Bronchial epithelial cell (primary cell): ENCODE data around the gene PGP. TPM values are rescaled to one million over a fixed set of nuclear protein-coding genes. Genes with fewer than 3 reads are reported as not detected.

Experiments
- DNase-seq: peaks from one replicate; pipeline ENCODE4 v3.0.0-alpha.2; 2010; ENCODE audit warnings: low read depth
- FAIRE-seq: peaks from 2 replicates; lab custom pipeline; 2011; peaks lifted over from hg19 to GRCh38; lab: Jason Lieb, UNC
- H3K27me3 ChIP-seq: 2 replicates; pipeline ENCODE4 v1.5.1; 2011; ENCODE audit warnings: low read length; ENCODE audit not compliant: control insufficient read depth, insufficient read depth
- H3K36me3 ChIP-seq: 2 replicates; pipeline ENCODE4 v1.5.1; 2011; ENCODE audit warnings: low read length; ENCODE audit not compliant: control insufficient read depth, insufficient read depth
- H3K4me3 ChIP-seq: 2 replicates; pipeline ENCODE4 v1.5.1; 2011; ENCODE audit warnings: mild to moderate bottlenecking, low read depth, low read length, control low read depth
- total RNA-seq: library from RNA; depleted of rRNA; stranded (reverse); fragments of >200 nt; gene quantifications from 2 replicates; pipeline ENCODE4 v1.2.1, GENCODE V29; 2014
- TF ChIP-seq, protein P1 (sequence below): IDR thresholded peaks from 2 replicates; pipeline ENCODE4 v1.5.1; 2011; ENCODE audit warnings: mild to moderate bottlenecking, moderate library complexity, low read length, control low read depth, inconsistent platforms; ENCODE audit not compliant: insufficient read depth, severe bottlenecking

PGP gene
- total RNA-seq, 1 donor from 2014 or later: 9.5 TPM

DNA sequence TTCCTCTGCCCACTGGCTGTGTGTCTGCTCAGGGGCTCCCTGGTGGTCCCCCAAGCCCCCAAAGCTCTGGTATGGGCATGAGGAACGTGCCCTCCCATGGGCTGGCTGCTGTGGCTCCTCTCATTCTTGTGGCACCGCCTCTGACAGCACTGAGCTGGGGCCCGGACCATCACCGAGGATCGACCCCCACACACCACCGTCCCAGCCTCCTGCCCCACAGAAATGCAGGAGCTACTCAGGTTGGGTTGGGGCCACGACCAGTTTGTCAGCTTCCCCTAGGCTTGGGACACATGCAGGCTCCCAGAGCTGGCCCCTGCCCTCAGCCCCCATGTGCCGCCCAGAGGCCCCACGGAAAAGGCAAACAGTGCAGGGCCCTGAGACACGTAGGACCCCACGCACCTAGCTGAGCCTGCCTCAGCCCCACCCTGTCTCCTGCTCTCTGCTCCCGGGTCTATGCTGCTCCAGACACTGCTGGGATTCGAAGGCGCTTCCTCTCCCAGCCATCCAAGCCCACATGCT is 15.0 kb downstream of the PGP start:
- FAIRE-seq: no peak
- TF ChIP-seq, protein P1, sequence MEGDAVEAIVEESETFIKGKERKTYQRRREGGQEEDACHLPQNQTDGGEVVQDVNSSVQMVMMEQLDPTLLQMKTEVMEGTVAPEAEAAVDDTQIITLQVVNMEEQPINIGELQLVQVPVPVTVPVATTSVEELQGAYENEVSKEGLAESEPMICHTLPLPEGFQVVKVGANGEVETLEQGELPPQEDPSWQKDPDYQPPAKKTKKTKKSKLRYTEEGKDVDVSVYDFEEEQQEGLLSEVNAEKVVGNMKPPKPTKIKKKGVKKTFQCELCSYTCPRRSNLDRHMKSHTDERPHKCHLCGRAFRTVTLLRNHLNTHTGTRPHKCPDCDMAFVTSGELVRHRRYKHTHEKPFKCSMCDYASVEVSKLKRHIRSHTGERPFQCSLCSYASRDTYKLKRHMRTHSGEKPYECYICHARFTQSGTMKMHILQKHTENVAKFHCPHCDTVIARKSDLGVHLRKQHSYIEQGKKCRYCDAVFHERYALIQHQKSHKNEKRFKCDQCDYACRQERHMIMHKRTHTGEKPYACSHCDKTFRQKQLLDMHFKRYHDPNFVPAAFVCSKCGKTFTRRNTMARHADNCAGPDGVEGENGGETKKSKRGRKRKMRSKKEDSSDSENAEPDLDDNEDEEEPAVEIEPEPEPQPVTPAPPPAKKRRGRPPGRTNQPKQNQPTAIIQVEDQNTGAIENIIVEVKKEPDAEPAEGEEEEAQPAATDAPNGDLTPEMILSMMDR: no peak

DNA sequence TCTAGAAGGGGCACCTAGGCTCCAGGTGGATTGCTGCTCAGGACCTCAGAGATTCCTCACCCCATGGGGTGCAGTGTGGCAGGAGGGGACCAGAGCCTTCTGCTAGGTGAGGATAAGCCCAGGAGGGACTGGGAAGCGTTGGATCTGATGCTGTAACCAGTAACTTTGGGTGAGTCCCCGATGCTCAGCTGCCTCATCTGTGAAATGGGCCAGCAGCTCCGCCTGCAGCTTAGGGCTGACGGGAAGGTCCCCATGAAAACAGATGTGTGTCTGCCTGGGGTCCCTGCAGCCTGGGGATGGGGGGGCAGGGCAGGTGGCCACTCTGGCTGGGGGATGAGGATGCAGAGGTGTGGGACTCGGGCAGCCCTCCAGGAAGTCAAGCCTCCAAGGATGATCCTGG is 15.5 kb downstream of the PGP start:
- DNase-seq (no peak), FAIRE-seq (no peak)
- TF ChIP-seq, protein P1: no peak

More for the DNA sequence above, 15.0 kb downstream of the PGP start:
- H3K27me3 ChIP-seq: peaks cover 4% of the 10 kb centered on the region
- no peaks in the 10 kb centered on the region for H3K36me3 ChIP-seq
- H3K4me3 ChIP-seq: no peak overlapping the region
- no peak for DNase-seq

DNA sequence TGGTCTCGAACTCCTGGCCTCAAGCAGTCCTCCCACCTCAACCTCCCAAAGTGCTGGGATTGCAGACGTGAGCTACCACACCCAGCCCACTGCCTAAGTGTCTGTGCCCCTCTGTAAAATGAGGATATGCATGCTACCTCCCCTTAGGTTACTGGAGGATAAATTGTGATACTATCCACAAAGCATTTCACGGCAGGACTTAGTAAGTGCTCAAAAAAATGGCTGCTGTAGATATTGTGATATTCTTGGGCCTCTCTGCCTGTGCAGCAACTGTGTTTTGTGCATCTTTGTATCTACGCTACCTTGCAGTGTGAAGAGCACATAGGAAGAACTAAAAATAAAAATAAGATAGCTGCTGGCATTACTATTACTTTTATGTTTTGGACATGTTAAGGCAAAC is 16.4 kb downstream of the PGP start:
- H3K27me3 ChIP-seq: peaks cover 4% of the 10 kb centered on the region
- no peaks in the 10 kb centered on the region for H3K36me3 ChIP-seq
- TF ChIP-seq, protein P1: no peak
- no peak for FAIRE-seq
- no peak overlapping the region for H3K4me3 ChIP-seq
- no peak for DNase-seq

More for the DNA sequence above, 15.5 kb downstream of the PGP start:
- no peak overlapping the region for H3K4me3 ChIP-seq
- no peaks in the 10 kb centered on the region for H3K36me3 ChIP-seq
- H3K27me3 ChIP-seq: peaks cover 4% of the 10 kb centered on the region

DNA sequence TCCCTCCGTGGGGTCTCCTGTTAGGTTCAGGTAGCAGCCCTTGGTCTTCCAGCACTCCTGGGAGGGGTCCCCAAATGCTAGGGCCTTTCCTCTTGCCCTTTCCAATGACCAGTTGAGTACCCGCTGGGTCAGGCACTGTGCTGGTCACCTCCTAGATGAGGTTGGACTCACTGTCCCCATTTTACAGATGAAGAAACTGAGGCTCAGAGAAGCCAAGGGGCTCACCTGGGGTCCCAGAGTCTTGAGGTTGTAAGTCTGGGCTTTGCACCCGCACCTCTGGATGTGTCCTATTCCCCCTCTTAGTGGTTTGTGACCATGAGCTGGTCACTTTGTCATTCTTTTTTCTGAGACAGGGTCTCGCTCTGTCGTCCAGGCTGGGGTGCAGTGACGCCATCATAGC is 16.9 kb downstream of the PGP start:
- DNase-seq: no peak
- Histone ChIP-seq H3K4me3 (no peak overlapping the region), H3K36me3 (no peaks in the 10 kb centered on the region), H3K27me3 (peaks cover 4% of the 10 kb centered on the region)
- no peak for FAIRE-seq
- TF ChIP-seq, protein P1: no peak

DNA sequence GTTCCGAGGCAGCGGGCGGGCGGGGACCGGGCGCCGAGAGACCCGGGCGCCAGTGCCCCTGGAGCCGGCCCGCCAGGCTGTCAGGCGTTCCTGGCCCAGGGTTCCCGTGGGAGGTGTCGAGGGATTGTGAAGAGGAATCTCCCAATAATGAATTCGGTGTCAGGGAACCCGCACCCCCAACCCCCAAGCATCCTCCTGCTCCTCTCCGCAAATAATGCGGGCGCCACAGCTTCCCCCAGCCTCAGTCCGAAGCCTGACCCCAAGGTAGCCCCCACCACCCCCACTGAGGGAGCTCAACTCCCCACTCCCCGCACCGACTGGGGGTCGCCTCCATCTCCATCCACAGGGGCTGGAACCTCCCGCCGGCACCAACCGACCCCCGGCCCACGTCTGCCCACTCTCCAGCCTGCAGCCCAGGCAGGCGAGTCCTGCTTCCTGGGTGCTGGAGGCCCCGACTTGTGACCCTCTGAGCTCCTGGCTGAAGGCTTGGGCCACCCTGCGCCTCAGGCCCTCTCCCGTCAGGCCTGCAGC is 17.6 kb downstream of the PGP start:
- TF ChIP-seq, protein P1: no peak
- FAIRE-seq: no peak
- Histone ChIP-seq H3K36me3 (no peaks in the 10 kb centered on the region), H3K4me3 (no peak overlapping the region), H3K27me3 (peaks cover 4% of the 10 kb centered on the region)
- no peak for DNase-seq
